Keratinocyte (primary cell): ENCODE data around the gene ARHGAP22.

ENCODE experiments used
- CTCF ChIP-seq, 3 experiments: IDR thresholded peaks in 1 of 3; conservative IDR thresholded peaks in 1 of 3; optimal IDR thresholded peaks in 1 of 3; 2 replicates in 2 of 3; 3 replicates in 1 of 3; pipeline versions ENCODE3 to v1.5.1; 2011; ENCODE audit warnings: low read length in 3 of 3, mild to moderate bottlenecking in 3 of 3, moderate library complexity in 2 of 3, control low read depth in 1 of 3, inconsistent platforms in 1 of 3; ENCODE audit not compliant: insufficient read depth in 2 of 3; ENCODE audit errors: extremely low read depth in 1 of 3
- EZH2 ChIP-seq: IDR thresholded peaks from one replicate; pipeline ENCODE4 v1.6.1; 2012; ENCODE audit warnings: inconsistent platforms, mild to moderate bottlenecking, low read length, moderate library complexity

GRCh38 chr10:48404646-48405045 lies 200.2 kb downstream of the ARHGAP22 start:
- TF ChIP-seq CTCF (optimal IDR thresholded peaks at IDR 0.05 in 1 of 3, IDR thresholded peaks at IDR 0.05 in 1 of 3, conservative IDR thresholded peaks at IDR 0.05 in 1 of 3; ENCODE audit: extremely low read depth in 1 of 3, insufficient read depth in 2 of 3, low read length in 3 of 3) (no peak), EZH2 (no peak)
